Measurements from ENCODE around the gene GGCT. TPM values are rescaled to one million over a fixed set of nuclear protein-coding genes. Genes with fewer than 3 reads are reported as not detected.
"Not testable (repeated sequence)": the region's sequence is repeated elsewhere in the genome, so short reads cannot be mapped to it uniquely, and the experiment has no call there.

GGCT gene
- polyA plus RNA-seq, 2 of the 4 experiments (the other 2 are of a cell fraction), result 69.7 to 79.6 TPM

DNA sequence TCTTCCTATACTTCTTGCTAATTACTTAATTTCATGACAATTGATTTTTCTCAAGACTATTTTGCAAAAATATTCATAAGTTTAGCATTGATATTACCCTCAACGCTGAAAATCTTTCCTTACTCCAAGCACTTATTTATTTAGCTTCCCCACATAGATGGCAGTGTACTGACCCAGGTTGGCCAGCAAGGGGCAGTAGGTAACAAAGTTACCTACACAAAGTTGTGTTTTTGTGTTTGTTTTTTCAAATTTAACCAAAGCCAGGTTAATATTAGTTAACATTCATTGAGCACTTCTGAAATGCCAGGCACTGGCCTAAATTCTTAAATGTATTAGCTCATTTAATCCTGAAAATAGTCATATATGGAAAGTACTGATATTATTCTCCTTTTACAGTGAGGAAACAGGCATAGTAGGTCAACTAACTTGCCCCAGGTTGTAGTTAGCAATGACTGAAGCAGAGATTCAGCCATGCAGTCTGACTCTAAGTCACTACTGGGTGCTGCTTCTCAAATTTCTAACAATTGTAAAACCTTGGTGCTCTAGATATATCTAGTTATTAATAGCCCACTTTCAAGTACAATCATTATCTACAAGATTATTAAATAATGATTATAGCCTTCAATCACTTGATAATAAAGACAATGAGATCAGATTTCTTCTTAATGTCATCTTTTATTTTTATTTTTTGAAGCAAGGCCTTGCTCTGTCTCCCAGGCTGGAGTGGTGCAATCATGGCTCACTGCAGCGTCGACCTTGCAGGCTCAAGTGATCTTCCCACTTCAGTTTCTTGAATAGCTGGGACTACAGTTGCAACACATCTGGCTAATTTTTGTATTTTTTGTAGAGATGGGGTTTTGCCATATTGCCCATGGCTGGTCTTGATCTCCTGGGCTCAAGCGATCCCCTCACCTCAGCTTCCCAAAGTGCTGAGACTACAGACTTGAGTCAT is 5.8 kb upstream of the GGCT start (continued):
- TF ChIP-seq BCL3 (IDR thresholded peaks at IDR 0.05) (no peak), SMC3 (IDR thresholded peaks at IDR 0.05) (peak; percentile 62), E2F6 (IDR thresholded peaks at IDR 0.05; ENCODE audit: borderline replicate concordance, low read depth) (no peak), HEYL (CRISPR knock-in tag; IDR thresholded peaks at IDR 0.05) (no peak), HES2 (IDR thresholded peaks at IDR 0.05) (no peak), JUN (IDR thresholded peaks at IDR 0.05) (no peak)

GRCh38 chr7:30509171-30509857 is 4.7 kb upstream of the GGCT start:
- DNase-seq (ENCODE audit: low read depth in 1 of 2, low spot score in 1 of 2); FAIRE-seq; H3K9me3 ChIP-seq; H3K4me1 ChIP-seq; H3K27ac ChIP-seq; ATAC-seq; POLR2A ChIA-PET; H3K4me2 ChIP-seq; H3K4me3 ChIP-seq: not testable (repeated sequence)
- WGBS (ENCODE audit: missing lambda C conversion rate), result 56% methylated on average over 9 of the region's 9 CpGs
- CTCF ChIA-PET, result interaction anchor here (0.6 to 5.0 kb wide), 6 partner anchors 11 to 55 kb away, joined by 3 to 45 read pairs (median 6); partner anchors contain the start of gene NOD1

- peaks cover 18% of the 10 kb centered on the region for H3K4me1 ChIP-seq
- CTCF ChIA-PET, result interaction anchor here (0.9 to 1.7 kb wide), 2 partner anchors 57 to 233 kb away, joined by 4 to 14 read pairs; no protein-coding TSS in a partner anchor
- WGBS (ENCODE audit: missing lambda C conversion rate), result 79% methylated on average over 9 of the region's 9 CpGs
- H3K9me3 ChIP-seq; DNase-seq (ENCODE audit: low read depth in 1 of 2, low spot score in 1 of 2); H3K4me2 ChIP-seq; H3K4me3 ChIP-seq; H3K27ac ChIP-seq; FAIRE-seq; POLR2A ChIA-PET; ATAC-seq: not testable (repeated sequence)
These were observed 2.8 kb upstream of the GGCT start for GRCh38 chr7:30507346-30507900.

GRCh38 chr7:30505174-30505697 is 607 bp upstream of the GGCT start:
- WGBS (ENCODE audit: missing lambda C conversion rate), result 3% methylated on average over 19 of the region's 19 CpGs
- TF ChIP-seq PHF8 (IDR thresholded peaks at IDR 0.05; ENCODE audit: borderline replicate concordance, low read depth) (peak; percentile 57; the same call in 1 of the 2 replicates), CEBPB (IDR thresholded peaks at IDR 0.05) (no peak), HOXB13 (CRISPR knock-in tag; IDR thresholded peaks at IDR 0.05; ENCODE audit: low read depth) (0 out of 2 replicates have a peak, but pooled peaks have one; percentile 34), JUN (IDR thresholded peaks at IDR 0.05) (peak; percentile 0 to 18; a peak in 2 of 5 replicates)
- Histone ChIP-seq H3K4me1 (peaks cover 18% of the 10 kb centered on the region), H3K4me2 (peak overlapping the region; percentile 75), H3K27ac (peak overlapping the region; percentile 80 to 96), H3K9me3 (no peaks in the 10 kb centered on the region), H3K4me3 (peak overlapping the region; percentile 82)
- ChIA-PET POLR2A (no interaction called here), CTCF (interaction anchor here (1.0 to 2.9 kb wide), 3 partner anchors 17 to 235 kb away, joined by 4 to 8 read pairs (median 4); no protein-coding TSS in a partner anchor)
- DNase-seq (ENCODE audit: low read depth in 1 of 2, low spot score in 1 of 2) (no peak), ATAC-seq (peak; percentile 62 to 69; a peak in 5 of 6 replicates), FAIRE-seq (no peak)

Measured in A549 (cell line).